GM18873 (cell line): ENCODE data around the gene OGG1.

Source experiments
- ATAC-seq: cut with Tn5 transposase; IDR thresholded peaks from one replicate; pipeline ENCODE4 v1.9.1; 2021; ENCODE audit warnings: mild to moderate bottlenecking, moderate library complexity, moderate number of reproducible peaks; ENCODE audit not compliant: unreplicated experiment, low FRiP score

Gene OGG1

DNA sequence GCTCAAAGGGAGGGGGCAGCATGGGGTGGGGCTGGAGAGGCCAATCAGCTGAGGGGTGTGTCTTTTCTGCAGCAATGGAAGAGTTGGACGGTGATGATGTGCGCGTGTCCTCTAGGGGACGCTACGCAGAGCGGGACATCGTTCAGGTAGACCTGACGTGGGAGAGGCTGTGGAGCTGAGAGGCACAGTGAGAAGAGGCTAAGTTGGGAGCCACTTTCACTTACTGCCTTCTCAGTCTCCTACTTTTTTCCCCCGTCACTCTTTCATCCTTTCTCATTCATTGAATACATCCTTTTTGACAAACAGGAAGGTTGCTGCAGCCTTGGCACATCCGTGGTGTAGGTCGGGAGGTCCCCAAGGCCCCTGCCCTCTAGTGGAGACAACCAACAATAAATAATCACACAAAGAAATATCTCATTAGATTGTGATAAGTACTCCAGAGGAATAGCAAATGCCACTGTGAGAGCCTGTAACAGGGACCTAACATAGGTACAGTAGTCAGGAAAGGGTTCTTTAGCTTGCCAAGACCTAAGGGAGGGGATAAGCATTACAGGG, 22.6 kb upstream of the OGG1 start:
- no peak for ATAC-seq

DNA sequence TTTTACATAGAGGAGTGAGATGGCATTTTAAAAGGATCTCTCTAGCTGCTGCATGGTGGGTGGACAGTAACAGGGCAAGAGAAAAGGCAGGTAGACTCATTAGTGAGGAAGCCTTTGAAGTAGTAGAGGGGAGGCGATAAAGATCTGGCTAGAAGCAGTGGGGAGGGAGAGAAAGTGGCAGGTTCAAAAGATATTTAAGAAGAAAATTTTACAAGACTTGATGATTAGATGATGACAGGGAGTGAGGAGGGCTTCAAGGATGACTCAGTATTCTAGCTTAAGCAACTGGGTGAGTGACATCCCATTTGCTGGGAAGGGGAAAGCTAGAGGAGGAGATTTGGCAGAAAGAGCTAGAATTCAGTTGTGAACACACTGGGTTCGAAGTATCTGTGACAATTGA, 22.0 kb upstream of the OGG1 start:
- ATAC-seq, result no peak

DNA sequence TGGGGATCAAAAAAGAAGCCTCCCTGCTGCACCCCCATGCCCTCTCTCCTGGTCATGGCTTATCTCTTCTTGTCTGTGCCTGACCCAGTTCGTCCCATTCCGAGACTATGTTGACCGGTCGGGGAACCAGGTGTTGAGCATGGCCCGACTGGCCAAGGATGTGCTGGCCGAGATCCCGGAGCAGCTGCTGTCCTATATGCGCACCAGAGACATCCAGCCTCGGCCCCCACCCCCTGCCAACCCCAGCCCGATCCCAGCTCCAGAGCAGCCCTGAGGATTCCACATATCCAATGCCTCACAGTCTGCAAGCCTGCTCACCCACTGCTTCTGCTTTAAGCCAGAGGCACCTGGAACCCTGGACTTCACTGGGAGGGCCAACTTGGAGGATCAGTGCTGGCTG, 20.3 kb upstream of the OGG1 start:
- no peak for ATAC-seq

DNA sequence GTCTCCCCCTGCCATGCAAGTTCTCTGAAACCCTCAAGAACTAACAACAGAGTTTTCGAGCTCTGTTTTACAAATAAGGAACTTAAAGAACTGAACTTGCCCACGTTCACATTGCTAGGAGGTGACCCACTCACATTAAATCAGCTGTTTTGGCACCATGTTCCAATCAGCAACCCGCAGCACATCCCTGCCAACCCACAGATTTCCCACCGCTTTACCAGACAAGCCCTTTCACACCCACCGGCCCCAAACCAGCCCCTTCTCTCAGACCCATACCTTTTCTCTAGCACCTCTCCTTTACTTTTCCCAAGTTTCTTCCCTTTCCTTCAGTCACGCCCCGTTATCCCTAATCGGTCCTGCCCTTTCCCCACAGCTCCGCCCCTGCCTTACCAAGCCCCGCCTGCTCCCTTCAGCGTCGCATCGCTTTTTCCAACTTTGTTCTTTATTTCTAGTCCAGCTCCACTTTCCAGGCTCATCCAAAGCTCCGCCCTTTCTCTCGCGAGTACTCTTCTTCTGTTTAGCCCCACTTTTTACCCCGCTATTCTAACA, 19.0 kb upstream of the OGG1 start:
- peak; percentile 38 for ATAC-seq

- ATAC-seq, result peak; percentile 71
Measured at GRCh38 chr3:9731206-9732079, 18.3 kb upstream of the OGG1 start, which contains the start of gene BRPF1. Gene BRPF1 (plus strand): TSS chr3:9731735. CDS start chr3:9734141, 2,406 bp downstream.

GRCh38 chr3:9732080-9732739, 17.5 kb upstream of the OGG1 start:
- no peak for ATAC-seq

GRCh38 chr3:9732740-9733115, 17.0 kb upstream of the OGG1 start:
- no peak for ATAC-seq

DNA sequence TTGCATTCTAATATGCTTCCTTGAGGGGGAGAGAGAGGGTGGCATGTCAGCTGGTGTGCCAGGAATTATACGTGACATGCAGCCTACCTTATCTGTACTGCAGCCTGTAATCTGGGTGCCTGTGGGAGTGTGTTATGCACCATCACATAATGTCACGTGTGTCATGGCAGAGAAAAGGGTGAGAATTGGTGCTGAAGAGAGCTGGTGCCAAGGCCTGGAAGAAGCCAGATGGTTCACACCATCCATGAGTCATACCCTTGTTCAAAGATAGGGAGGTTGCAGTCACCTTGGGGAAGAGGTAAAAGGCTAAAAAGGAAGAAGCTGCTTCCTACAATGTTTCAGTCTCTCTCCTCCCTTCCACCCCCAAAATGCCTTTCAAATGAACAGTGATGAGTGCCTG, 12.9 kb upstream of the OGG1 start:
- ATAC-seq, result no peak

DNA sequence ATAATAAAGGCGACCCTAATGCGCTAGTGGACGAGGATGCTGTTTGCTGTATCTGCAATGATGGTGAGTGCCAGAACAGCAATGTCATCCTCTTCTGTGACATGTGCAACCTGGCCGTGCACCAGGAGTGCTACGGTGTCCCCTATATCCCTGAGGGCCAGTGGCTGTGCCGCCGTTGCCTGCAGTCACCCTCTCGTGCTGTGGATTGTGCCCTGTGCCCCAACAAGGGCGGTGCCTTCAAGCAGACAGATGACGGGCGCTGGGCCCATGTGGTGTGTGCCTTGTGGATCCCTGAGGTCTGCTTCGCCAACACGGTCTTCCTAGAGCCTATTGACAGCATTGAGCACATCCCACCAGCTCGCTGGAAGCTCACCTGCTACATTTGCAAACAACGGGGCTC, 10.6 kb upstream of the OGG1 start:
- no peak for ATAC-seq

- no peak for ATAC-seq
Measured at GRCh38 chr3:9742560-9742959, 7.2 kb upstream of the OGG1 start.

DNA sequence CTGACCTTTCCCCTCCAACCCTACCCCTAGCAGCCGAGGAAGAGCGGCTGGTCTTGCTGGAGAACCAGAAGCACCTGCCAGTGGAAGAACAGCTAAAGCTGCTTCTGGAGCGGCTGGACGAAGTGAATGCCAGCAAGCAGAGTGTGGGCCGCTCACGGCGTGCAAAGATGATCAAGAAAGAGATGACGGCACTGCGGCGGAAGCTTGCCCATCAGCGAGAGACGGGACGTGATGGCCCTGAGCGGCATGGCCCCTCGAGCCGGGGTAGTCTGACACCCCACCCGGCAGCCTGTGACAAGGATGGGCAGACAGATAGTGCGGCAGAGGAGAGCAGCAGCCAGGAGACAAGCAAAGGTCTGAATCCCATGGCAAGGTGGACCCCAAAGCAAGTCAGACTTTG, 6.2 kb upstream of the OGG1 start:
- ATAC-seq, result no peak

GRCh38 chr3:9744162-9744561, 5.6 kb upstream of the OGG1 start:
- ATAC-seq, result no peak

GRCh38 chr3:9745521-9745920, 4.2 kb upstream of the OGG1 start:
- no peak for ATAC-seq

GRCh38 chr3:9746330-9746729, 3.4 kb upstream of the OGG1 start:
- no peak for ATAC-seq

- no peak for ATAC-seq
Measured at GRCh38 chr3:9747267-9747666, 2.5 kb upstream of the OGG1 start.

GRCh38 chr3:9748031-9748430, 1.7 kb upstream of the OGG1 start:
- no peak for ATAC-seq

DNA sequence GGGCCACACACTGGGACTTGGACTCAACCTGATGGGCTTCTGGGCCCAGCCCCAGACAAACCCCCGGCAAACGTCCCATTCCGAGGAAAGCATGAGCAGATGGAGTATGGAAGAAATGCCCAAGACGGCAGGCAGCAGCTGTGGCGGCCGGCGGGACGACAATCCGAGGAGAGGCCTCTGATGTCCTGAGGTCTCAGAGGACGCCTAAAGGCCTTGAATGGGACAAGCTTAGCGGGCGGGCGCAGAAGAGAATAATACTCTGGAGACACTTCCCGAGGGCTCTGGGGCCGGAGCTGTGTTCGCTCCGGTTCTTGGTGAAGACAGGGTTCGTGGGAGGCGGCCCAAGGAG, 482 bp upstream of the OGG1 start:
- no peak for ATAC-seq

GRCh38 chr3:9750556-9751411, 1.0 kb downstream of the OGG1 start:
- no peak for ATAC-seq

GRCh38 chr3:9754678-9755077, 4.9 kb downstream of the OGG1 start:
- ATAC-seq, result no peak

DNA sequence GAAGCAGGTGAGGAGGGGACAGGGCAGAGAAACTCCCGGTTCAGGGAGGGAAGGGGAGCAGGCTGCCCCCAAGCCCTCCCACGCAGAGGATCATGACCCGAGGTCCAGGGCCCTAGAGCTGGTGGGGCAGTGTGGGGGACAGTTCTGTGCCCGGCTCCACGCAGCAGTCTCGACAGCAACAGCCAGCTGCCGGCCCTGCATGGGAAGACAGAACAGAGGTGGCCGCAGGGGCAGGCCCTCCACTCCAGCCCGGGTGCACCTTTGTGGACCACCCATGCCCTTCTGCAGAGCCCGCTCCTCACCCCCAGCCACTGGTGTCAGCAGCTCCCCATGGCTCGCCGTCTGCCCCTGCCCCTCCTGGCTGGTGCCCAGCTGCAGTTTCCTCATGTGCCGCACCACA, 7.7 kb downstream of the OGG1 start:
- no peak for ATAC-seq
